ENCODE data around the gene TM9SF1.
"Not testable (repeated sequence)": the region's sequence is repeated elsewhere in the genome, so short reads cannot be mapped to it uniquely, and the experiment has no call there.

TM9SF1 gene

GRCh38 chr14:24224618-24225071 lies 29.4 kb upstream of the TM9SF1 start:
- FAIRE-seq = no peak

DNA sequence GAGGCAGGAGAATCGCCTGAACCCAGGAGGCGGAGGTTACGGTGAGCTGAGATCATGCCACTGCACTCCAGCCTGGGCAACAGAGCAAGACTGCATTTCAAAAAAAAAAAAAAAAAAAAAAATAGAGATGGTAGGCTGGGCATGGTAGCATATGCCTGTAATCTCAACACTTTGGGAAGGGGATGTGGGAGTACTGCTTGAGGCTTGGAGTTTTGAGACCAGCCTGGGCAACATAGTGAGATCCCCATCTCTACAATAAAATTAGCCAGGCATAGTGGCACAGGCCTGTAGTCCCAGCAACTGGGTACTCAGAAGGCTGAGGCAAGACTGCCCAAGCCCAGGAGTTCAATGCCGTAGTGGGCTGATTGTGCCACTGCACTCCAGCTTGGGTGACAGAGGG lies 27.7 kb upstream of the TM9SF1 start:
- not testable (repeated sequence) for FAIRE-seq

GRCh38 chr14:24219521-24219920 lies 24.3 kb upstream of the TM9SF1 start:
- FAIRE-seq = no peak

DNA sequence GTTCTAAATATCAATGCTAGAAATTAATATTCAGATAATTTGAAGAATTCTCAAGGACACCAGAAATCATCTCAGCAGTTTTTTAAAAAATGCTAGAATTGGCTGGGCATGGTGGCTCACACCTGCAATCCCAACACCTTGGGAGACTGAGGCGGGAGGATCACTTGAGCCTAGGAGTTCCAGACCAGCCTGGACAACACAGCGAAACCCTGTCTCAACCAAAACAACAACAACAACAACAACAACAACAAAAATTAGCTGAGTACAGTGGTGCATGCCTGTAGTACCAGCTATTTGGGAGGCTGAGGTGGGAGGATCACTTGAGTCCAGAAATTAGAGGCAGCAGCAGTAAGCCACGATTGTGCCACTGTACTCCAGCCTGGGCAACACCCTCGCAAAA lies 23.8 kb upstream of the TM9SF1 start:
- no peak for FAIRE-seq

DNA sequence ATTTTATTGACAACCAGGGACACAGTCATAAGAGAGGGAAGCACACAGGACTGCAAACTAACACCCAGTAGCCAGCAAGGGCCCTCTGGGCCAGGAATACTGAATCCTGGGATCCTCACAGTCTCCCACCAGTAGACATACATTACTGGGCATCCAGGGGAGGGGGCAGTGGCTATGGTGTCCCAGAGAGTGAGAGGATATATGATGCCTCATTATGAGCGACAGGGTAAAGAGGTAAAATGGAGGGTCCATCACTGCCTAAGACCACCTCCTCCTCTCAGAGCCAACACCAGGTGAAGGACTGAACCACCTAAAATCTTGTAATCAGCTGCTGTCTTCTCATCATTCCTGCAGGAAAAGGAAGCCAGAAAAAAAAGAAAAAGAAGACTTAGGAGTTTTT lies 21.6 kb upstream of the TM9SF1 start:
- not testable (repeated sequence) for FAIRE-seq

DNA sequence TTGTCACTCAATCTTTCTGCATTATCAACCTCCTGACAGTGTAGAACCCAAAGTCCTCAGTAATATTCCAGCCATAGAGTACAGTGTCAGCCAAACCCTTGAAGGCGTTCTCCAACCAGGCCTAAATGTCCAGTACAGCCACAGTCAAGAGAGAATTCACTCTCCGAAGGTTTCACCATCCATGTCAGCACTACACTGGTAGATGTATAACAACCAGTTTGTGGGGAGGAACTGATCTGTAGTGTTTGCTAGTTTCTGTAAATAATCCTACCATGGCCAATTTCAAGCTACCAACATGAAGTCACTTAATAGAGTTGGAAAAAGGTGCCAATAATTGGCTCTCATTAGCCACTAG lies 21.1 kb upstream of the TM9SF1 start:
- no peak for FAIRE-seq

GRCh38 chr14:24215495-24216344 lies 20.5 kb upstream of the TM9SF1 start, which contains the start of gene MDP1:
MDP1 (minus strand) TSS chr14:24216066; CDS start chr14:24215955, 111 bp downstream.
- FAIRE-seq = no peak

DNA sequence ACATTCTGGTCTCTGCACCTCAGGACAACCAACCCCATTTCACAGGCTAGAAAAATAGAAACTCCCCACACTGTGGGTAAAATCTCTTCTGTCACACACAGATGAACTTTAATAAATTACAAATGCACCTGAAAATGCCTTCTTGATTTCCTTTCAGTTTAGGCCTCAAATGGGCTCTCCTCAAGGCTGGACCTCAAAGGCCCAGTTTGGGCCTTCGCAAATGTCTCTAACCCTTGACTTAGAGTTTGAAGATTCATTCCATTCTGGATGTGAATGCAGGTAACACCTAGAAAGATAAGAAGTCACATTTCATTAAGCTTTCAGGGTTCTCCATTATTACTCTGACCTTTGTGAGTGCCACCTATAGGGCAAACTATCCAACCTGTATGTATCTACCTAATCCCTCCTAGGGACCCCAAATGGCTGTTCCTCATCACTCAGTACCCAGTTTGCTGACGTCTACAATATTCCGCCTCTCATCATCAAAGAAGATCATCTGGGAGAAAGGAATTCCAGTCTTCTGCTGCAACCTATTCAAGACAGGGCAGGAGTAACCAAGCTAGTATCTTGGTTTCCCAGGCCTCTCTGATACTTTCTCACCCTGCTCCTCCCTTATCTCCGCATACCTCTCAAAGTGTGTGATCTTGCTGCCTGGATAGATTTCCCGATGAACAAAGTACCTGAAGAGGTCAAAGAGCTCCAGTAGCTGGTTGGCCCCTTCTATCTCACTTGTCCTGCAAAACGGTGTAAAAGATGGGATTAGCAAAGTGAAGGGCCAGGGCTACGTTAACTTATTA lies 18.8 kb upstream of the TM9SF1 start:
- no peak for FAIRE-seq

GRCh38 chr14:24212924-24213865 lies 18.0 kb upstream of the TM9SF1 start, which contains the start of gene CHMP4A:
CHMP4A (minus strand) TSS chr14:24213488; CDS start chr14:24213439, 49 bp downstream.
- peak; percentile 58 for FAIRE-seq

DNA sequence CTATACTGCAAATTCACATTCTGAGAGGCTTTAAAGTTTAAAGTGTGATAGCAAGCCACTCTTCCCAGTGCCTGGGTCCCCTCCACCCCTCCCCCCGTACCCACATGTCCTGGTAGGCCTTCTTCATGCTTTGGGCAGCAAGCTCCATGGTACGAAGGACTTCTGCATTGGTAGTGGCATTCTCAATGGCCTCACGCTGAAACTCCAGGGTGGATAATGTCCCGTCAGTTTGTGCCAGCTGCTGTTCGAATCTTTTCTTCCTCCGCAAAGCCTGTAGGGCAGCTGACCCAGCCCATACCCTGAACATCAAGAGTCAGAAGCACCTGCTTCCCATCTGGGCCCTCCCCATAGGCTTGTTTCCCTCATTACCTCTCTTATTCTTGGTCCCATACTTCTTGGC lies 16.1 kb upstream of the TM9SF1 start:
- no peak for FAIRE-seq

DNA sequence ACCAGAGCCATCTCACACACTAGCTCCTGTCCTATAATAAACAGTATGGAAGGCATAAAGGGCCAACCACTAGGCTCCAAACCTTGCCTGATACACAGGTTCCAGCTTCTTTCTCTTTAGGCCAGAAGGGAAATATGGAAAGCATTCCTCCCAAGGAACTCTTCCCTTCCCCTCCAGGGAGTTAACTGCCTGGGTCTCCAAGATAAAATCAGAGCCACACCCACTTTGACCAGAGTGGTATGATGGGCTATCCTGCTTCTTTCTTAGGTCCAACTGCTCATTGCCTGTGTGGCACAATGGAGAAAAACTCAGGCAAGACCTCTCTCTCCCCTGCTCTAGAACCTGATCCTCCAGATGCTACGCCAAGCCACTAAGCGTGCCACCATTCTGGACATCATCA lies 12.4 kb upstream of the TM9SF1 start:
- no peak for FAIRE-seq

- FAIRE-seq = no peak
Observed at GRCh38 chr14:24207104-24207551, 11.9 kb upstream of the TM9SF1 start.

GRCh38 chr14:24206260-24207103 lies 11.2 kb upstream of the TM9SF1 start:
- FAIRE-seq = no peak

DNA sequence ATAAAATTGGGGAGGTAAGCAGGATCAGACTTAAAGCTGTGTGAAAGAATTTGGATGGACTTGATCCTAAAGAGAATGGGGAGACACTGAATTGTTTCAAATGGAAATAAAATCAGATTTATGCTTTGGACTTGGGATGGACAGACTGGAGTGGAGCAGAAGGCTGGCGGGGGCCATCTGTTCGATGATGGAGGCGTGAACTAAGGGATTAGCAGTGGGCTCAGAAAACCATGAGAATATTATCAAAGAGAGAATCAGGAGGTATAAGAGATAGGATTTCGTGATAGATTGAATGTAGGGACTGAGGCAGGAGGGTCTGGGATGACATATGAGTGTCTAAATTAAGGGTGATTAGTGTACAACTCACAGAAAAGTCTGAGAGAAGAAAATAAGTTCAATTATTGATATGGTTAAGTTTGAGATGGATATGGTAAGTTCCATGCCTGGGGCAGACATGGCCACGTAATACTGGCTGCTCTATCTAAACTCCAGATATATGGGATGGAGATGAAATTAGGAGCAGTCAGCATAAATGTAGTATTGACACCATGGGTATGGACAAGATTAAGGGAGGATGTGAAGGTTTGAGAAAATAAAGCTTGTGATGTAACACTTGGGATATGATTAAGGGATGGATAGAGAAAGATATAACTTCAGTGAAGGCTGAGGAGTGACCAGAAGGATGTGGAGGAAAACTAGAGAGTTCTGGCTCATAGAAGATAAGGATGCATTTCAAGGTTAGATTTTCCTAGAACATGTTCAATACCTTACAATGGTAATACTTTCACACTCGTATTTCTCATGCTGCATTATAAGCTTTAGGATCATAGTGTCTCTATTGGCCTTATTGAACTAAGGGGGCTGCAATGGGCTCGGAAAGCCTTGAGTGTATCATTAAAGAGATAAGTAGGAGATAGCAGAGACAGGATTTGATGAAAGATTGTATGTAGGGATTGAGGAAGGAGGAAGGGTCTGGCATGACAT lies 9.2 kb upstream of the TM9SF1 start:
- FAIRE-seq = no peak

DNA sequence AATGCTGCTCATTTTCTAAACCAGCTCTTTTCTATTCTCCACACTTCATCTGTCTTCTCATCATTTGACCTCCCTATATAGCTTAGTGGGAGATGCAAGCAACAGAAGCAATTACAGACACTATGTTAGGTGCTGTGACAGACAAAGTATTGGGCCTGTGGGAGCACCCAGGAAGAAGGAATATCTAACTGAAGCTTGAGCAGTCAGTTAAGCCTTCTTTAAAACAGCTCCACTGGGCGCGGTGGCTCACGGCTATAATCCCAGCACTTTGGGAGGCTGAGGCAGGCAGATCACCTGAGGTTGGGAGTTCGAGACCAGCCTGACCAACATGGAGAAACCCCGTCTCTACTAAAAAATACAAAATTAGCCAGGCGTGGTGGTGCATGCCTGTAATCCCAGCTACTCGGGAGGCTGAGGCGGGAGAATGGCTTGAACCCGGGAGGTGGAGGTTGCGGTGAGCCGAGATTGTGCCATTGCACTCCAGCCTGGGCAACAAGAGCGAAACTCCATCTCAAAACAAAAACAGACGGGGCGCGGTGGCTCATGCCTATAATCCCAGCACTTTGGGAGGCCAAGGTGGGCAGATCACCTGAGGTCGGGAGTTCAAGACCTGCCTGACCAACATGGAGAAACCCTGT lies 8.1 kb upstream of the TM9SF1 start:
- not testable (repeated sequence) for FAIRE-seq

DNA sequence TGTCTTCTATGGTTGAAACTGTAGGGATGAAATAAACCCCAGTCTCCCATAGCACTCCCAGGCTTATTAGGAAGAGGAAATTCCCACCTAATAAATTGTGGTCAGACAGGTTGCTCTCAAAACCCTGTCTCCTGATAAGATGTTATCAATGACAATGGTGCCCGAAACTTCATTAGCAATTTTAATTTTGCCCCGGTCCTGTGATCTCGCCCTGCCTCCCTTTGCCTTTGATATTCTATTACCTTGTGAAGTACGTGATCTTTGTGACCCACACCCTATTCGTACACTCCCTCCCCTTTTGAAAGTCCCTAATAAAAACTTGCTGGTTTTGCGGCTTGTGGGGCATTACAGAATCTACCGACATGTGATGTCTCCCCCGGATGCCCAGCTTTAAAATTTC lies 7.3 kb upstream of the TM9SF1 start:
- not testable (repeated sequence) for FAIRE-seq

DNA sequence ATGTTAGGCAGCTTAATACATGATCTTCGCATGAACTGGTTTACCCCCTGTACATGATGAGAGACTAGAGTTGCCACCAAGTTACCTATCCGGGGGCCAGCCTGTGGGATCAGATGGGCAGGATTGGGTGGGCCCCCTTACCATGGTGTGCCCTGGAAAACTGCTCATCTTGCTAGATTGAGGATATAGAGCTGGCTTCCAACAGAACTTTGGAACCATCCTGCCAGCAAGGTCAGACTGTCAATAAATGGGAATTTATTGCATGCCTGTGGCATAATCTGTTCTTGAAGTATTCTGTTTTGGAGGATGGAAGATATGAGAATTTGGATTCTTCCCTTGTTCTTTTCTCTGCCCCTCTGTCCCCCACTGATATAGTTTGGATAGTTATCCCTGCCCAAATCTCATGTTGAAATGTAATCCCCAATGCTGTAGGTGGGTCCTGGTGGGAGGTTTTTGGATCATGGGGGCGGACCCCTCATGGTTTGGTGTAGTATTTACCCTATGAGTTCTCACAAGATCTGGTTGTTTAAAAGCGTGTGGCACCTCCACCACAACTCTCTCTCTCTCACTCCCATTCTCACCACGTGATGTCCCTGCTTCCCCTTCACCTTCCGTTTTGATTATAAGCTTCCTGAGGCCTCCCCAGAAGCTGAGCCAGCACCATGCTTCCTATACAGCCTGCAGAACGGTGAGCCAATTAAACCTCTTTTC lies 3.7 kb upstream of the TM9SF1 start:
- FAIRE-seq = no peak

DNA sequence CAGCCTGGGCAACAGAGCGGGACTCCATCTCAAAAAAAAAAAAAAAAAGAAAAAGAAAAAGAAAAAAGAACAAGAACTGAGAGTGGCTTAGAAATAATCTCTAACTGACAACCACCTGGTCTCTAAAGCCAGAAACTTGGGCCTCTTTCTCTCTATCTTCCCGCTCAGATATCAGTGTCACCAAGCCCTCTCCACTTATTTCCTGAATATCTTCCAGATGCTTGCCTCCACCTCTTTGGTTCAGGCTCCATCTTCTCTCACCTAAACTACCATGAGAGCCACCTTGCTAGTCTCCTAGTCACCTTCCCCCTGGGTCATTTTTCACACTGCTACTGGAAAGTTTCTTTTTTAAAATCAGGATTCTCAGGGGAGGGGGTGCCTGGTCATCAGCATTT lies 1.8 kb upstream of the TM9SF1 start:
- no peak for FAIRE-seq

All from islet of Langerhans (tissue), 1 donor.